Measurements from ENCODE around the gene GRIK2. TPM values are rescaled to one million over a fixed set of nuclear protein-coding genes. Genes with fewer than 3 reads are reported as not detected.

The GRIK2 gene
- total and polyA plus RNA-seq, 2 of the 4 experiments (the other 2 are of a cell fraction) = 8.2 to 15.2 TPM

- peak overlapping the region; percentile 29 for H2BK5ac ChIP-seq (ENCODE audit: low read depth, low read length, poor library complexity, severe bottlenecking)
- CTCF ChIA-PET = no interaction called here
- POLR2A ChIA-PET (ENCODE audit: unreplicated experiment) = no interaction called here
- no CpG with 5 or more reads among the region's 1 CpG for WGBS, 2 experiments (ENCODE audit: extremely low coverage in 2 of 2, insufficient read length in 1 of 2)
- no peak overlapping the region for H2BK15ac ChIP-seq (ENCODE audit: low read depth, low read length)
- no peaks in the 10 kb centered on the region for H3K36me3 ChIP-seq (ENCODE audit: control insufficient read depth, insufficient read depth, low read length)
- H4K8ac ChIP-seq (ENCODE audit: low read depth in 2 of 2, low read length in 2 of 2) = no peak overlapping the region; a peak in 1 of 4 replicates
- no peak for ATAC-seq (ENCODE audit: low read depth)
- H3K9me3 ChIP-seq (ENCODE audit: control insufficient read depth, insufficient read depth, low read length) = no peaks in the 10 kb centered on the region
- peak overlapping the region; percentile 38; the same call in 1 of the 2 replicates for H4K5ac ChIP-seq (ENCODE audit: low read depth, low read length)
- no peak overlapping the region for H4K91ac ChIP-seq (ENCODE audit: insufficient read depth, low read depth, low read length)
- H3K56ac ChIP-seq (ENCODE audit: extremely low read depth, insufficient read depth, low read length) = no peak overlapping the region
- dilution Hi-C loops (cut with HindIII; ENCODE audit: low sequenced_read_pairs, unreplicated experiment) = no loop called here
- H2BK120ac ChIP-seq (ENCODE audit: low read depth, low read length) = no peak overlapping the region
- intact Hi-C loops (cut with micrococcal nuclease) = no loop called here
- H3K14ac ChIP-seq (replicated peaks; ENCODE audit: low read depth, low read length) = no peak overlapping the region
- H2AK5ac ChIP-seq (ENCODE audit: low read depth, low read length) = no peak overlapping the region
- no peak overlapping the region for H3K27ac ChIP-seq (ENCODE audit: insufficient read depth, low read length)
- TF ChIP-seq MAZ (IDR thresholded peaks at IDR 0.05; ENCODE audit: borderline replicate concordance, low read depth, low read length) = no peak
- TF ChIP-seq BHLHE40 (IDR thresholded peaks at IDR 0.05; ENCODE audit: low read depth, low read length) = no peak
- no peak for TF ChIP-seq NFE2L2 (IDR thresholded peaks at IDR 0.05; ENCODE audit: low read depth, low read length)
- no peak for TF ChIP-seq MXI1 (IDR thresholded peaks at IDR 0.05; ENCODE audit: borderline replicate concordance, low read depth, low read length)
- TF ChIP-seq FOS (IDR thresholded peaks at IDR 0.05; ENCODE audit: low read depth, low read length) = no peak
- TF ChIP-seq CHD1 (IDR thresholded peaks at IDR 0.05; ENCODE audit: low read depth, low read length) = no peak
- no peak for TF ChIP-seq RCOR1 (IDR thresholded peaks at IDR 0.05; ENCODE audit: insufficient replicate concordance, low read length)
- no peak for TF ChIP-seq CTCF (conservative IDR thresholded peaks at IDR 0.05; ENCODE audit: low read depth, low read length)
- TF ChIP-seq CEBPB (IDR thresholded peaks at IDR 0.05; ENCODE audit: low read depth, low read length) = no peak
- no peak overlapping the region for H3K9ac ChIP-seq (ENCODE audit: low read depth, low read length)
- no peak overlapping the region for H2BK20ac ChIP-seq (ENCODE audit: low read depth, low read length)
- peak overlapping the region; percentile 42; the same call in 1 of the 2 replicates for H3K18ac ChIP-seq (ENCODE audit: low read depth, low read length)
- no peak for DNase-seq
- H3K4me3 ChIP-seq (ENCODE audit: insufficient read depth, low read depth, low read length) = no peak overlapping the region
- H3K4ac ChIP-seq (ENCODE audit: low read depth, low read length) = no peak overlapping the region
- no TSS peak for BruUV-seq (replicated peaks)
- H3K23ac ChIP-seq (ENCODE audit: low read depth, low read length) = no peak overlapping the region
- no peak overlapping the region for H2AFZ ChIP-seq (replicated peaks; ENCODE audit: low read length, poor library complexity)
- no peaks in the 10 kb centered on the region; the same call in 1 of the 2 replicates for H3K4me1 ChIP-seq (ENCODE audit: control insufficient read depth, insufficient read depth, low read length)
- no peak overlapping the region for H2AK9ac ChIP-seq (replicated peaks; ENCODE audit: low read depth, low read length, poor library complexity)
- no peaks in the 10 kb centered on the region; the same call in 1 of the 2 replicates for H3K9me1 ChIP-seq (ENCODE audit: insufficient read depth, low read length)
- in situ Hi-C loops (cut with MboI; ENCODE audit: low sequenced_read_pairs) = no loop called here
- peaks cover 0 to 4% of the 10 kb centered on the region in 2 experiments; a peak in 2 of 4 replicates for H3K79me1 ChIP-seq (ENCODE audit: low read depth in 1 of 2, low read length in 2 of 2)
- H3K27me3 ChIP-seq (ENCODE audit: control insufficient read depth, insufficient read depth, low read length) = no peaks in the 10 kb centered on the region
- no peak overlapping the region for H3K4me2 ChIP-seq (ENCODE audit: low read depth, low read length)
- no peaks in the 10 kb centered on the region for H4K20me1 ChIP-seq (ENCODE audit: insufficient read depth, low read length)
These were observed 85.4 kb downstream of the GRIK2 start for GRCh38 chr6:101478891-101479290.

Measured in IMR-90 (cell line).